8988T (cell line): ENCODE measurements around the gene OR10P1.
A peak's percentile ranks its signal among the peaks of the same experiment; 100 is the strongest.

Experiments
- DNase-seq: peaks from one replicate; pipeline ENCODE4 v3.0.0; 2011

Gene OR10P1

GRCh38 chr12:55653031-55653430 lies 16.3 kb downstream of the OR10P1 start:
- no peak for DNase-seq

- DNase-seq: no peak
Measured at GRCh38 chr12:55654511-55655214, 18.0 kb downstream of the OR10P1 start.

- DNase-seq: no peak
Measured at GRCh38 chr12:55657212-55657611, 20.5 kb downstream of the OR10P1 start.

GRCh38 chr12:55658212-55658611 lies 21.5 kb downstream of the OR10P1 start:
- DNase-seq: no peak

- no peak for DNase-seq
Measured at GRCh38 chr12:55658635-55659391, 22.1 kb downstream of the OR10P1 start.

- no peak for DNase-seq
Measured at GRCh38 chr12:55659486-55660385, 23.0 kb downstream of the OR10P1 start.

- no peak for DNase-seq
Measured at GRCh38 chr12:55663391-55663790, 26.7 kb downstream of the OR10P1 start.

GRCh38 chr12:55664826-55665225 lies 28.1 kb downstream of the OR10P1 start:
- no peak for DNase-seq

- no peak for DNase-seq
Measured at GRCh38 chr12:55666508-55666907, 29.8 kb downstream of the OR10P1 start.

- DNase-seq: no peak
Measured at GRCh38 chr12:55670276-55670675, 33.6 kb downstream of the OR10P1 start.

- DNase-seq: no peak
Measured at GRCh38 chr12:55671746-55672145, 35.1 kb downstream of the OR10P1 start.

GRCh38 chr12:55673638-55674037 lies 36.9 kb downstream of the OR10P1 start:
- DNase-seq: no peak

- no peak for DNase-seq
Measured at GRCh38 chr12:55675666-55676065, 39.0 kb downstream of the OR10P1 start.

- DNase-seq: no peak
Measured at GRCh38 chr12:55676707-55677106, 40.0 kb downstream of the OR10P1 start.

- DNase-seq: no peak
Measured at GRCh38 chr12:55679691-55680090, 43.0 kb downstream of the OR10P1 start.

GRCh38 chr12:55681142-55682077 lies 44.7 kb downstream of the OR10P1 start:
- DNase-seq: peak; percentile 52

GRCh38 chr12:55682087-55682796 lies 45.5 kb downstream of the OR10P1 start:
- DNase-seq: no peak

- no peak for DNase-seq
Measured at GRCh38 chr12:55683676-55684075, 47.0 kb downstream of the OR10P1 start.

GRCh38 chr12:55684761-55685370 lies 48.2 kb downstream of the OR10P1 start:
- DNase-seq: no peak

- no peak for DNase-seq
Measured at GRCh38 chr12:55685671-55686070, 49.0 kb downstream of the OR10P1 start.

- no peak for DNase-seq
Measured at GRCh38 chr12:55686366-55687010, 49.8 kb downstream of the OR10P1 start.
